ENCODE data around the gene PDE4D.

Gene PDE4D

DNA sequence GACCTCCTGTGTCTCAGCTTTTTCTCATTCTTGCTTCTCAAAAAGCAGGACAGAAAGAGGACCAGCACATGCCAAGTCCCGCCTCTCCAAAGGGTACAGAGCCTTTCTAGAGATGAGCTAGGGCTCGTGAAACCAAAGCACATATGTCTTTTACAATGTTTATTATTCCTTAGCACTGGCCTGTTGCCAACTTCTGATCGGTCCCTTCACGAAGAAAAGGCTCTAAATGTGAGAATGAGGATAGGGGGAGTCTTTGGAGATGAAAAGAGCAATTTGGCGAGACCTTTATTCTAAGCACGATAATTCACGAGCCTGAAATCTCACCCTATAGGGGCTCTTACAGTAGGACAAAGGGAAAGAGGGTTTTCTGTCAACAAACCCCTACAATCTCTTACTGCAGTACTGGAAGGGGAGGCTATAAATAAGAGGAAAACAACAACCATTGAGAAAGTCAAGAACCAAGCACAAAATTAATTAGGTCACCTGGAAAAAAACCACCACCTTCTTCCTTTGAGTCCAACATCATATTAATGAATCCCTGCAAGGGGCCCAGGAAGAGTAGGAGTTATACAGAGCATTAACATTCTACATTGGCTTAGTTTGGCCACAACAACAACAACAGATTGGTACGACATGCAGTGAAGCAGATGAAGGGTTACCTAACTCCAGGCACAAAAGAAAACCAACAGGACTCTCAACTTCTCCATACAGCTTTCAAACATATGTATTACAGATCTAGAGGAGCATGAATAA lies 309.5 kb downstream of the PDE4D start:
- H3K4me3 ChIP-seq (ENCODE audit: low read depth, low read length) = no peak overlapping the region
- TF ChIP-seq CTCF (conservative IDR thresholded peaks at IDR 0.05; ENCODE audit: low read depth, low read length) = no peak
- peak; percentile 58 for DNase-seq (ENCODE audit: low read depth)

- H3K4me3 ChIP-seq (ENCODE audit: low read depth, low read length) = no peak overlapping the region
- DNase-seq (ENCODE audit: low read depth) = peak; percentile 52
- no peak for TF ChIP-seq CTCF (conservative IDR thresholded peaks at IDR 0.05; ENCODE audit: low read depth, low read length)
Measured at GRCh38 chr5:59583151-59583809, 310.2 kb downstream of the PDE4D start.

DNA sequence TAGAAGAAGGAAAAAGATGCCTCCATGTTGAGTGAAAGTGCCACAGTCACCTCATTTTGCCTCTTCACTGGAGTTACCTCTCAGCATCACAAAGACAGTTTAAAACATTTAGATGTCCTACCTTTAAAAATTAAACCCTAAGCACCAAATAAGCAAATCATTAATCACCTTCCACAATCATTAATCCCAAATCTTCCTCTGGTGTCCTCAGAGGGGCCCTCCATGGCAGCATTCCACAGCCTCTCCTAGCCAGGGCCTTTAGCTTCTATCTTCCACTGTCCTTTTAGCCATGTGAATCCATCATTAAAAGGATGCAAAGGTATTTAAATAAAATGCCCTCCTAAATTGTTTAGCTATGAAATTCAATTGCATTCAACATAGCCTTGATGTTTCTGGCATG lies 310.8 kb downstream of the PDE4D start:
- DNase-seq (ENCODE audit: low read depth) = no peak
- no peak overlapping the region for H3K4me3 ChIP-seq (ENCODE audit: low read depth, low read length)
- no peak for TF ChIP-seq CTCF (conservative IDR thresholded peaks at IDR 0.05; ENCODE audit: low read depth, low read length)

DNA sequence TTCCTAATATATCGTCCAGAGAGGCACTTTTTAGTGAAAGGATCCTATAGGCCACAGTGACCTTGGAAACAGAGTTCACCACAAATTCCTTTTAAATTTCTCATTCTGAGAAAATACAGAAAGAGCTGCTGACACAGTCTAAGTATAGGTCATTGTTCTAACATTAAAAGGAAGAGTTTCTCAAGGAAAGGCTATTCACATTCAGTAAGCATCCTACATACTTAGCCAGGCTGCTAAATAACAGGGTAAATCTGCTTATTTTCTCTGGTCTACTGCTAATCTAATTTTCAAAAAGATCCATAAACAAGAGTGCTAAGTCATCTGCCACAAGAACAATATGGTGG lies 313.7 kb downstream of the PDE4D start:
- DNase-seq (ENCODE audit: low read depth) = no peak
- H3K4me3 ChIP-seq (ENCODE audit: low read depth, low read length) = no peak overlapping the region
- TF ChIP-seq CTCF (conservative IDR thresholded peaks at IDR 0.05; ENCODE audit: low read depth, low read length) = no peak

DNA sequence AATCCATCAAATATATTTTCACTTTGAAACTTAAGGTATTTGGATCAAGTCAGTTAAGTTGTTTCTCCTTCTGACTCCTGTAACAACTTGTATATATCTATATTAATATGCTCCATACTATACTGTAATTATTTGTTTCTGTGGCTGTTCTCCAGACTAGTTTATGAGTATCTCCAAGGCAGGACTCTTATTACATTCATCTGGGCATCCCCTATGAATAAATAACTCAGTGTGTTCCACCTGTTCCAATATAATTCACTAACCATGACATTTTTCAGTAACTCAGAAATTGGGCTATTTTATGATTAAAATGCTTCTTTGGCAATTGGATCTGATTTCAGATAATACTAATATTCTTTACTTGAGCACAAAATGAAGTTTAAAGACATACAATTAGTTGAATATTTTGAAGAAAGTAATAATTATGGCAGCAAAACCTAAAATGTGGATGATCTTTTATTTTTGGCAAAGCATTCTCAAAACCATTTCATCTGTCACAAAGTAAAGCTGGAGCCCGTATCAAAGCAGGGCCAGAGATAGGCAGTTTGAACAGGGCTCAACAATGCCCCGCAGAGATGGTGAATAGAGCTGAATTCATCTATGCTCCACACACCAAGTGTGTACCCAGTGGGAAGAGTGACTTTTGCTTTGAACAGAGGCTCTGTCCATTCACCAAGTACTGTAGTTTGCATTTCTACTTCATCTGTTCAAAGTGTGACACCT lies 314.3 kb downstream of the PDE4D start:
- no peak for DNase-seq (ENCODE audit: low read depth)
- no peak overlapping the region for H3K4me3 ChIP-seq (ENCODE audit: low read depth, low read length)
- TF ChIP-seq CTCF (conservative IDR thresholded peaks at IDR 0.05; ENCODE audit: low read depth, low read length) = no peak

- DNase-seq (ENCODE audit: low read depth) = peak; percentile 53
- TF ChIP-seq CTCF (conservative IDR thresholded peaks at IDR 0.05; ENCODE audit: low read depth, low read length) = no peak
Measured at GRCh38 chr5:59577485-59577884, 316.0 kb downstream of the PDE4D start.

More at GRCh38 chr5:59577485-59577884, 316.0 kb downstream of the PDE4D start:
- H3K4me3 ChIP-seq (ENCODE audit: low read depth, low read length) = no peak overlapping the region
